Upper lobe of left lung (tissue), 4 donors: ENCODE measurements around the gene CST2.

Source experiments
- CTCF ChIP-seq, 6 experiments: fragments of 450-650 bp in 4 of 6; fragments of 200-600 bp in 2 of 6; sonication (generic) in 2 of 6; IDR thresholded peaks; one replicate each; pipeline ENCODE4 v1.5.1; 2016 to 2019; ENCODE audit warnings: antibody characterized with exemption in 6 of 6
- EP300 ChIP-seq, 4 donors: sonication (generic); formaldehyde crosslinking; IDR thresholded peaks; one replicate each; pipeline ENCODE4 v1.5.1; 2017; ENCODE audit warnings: antibody characterized with exemption in 4 of 4, control low read depth in 2 of 4
- POLR2A ChIP-seq, 4 donors: fragments of 450-650 bp; IDR thresholded peaks; one replicate each; pipeline ENCODE4 v1.5.1; 2016 to 2017; ENCODE audit warnings: antibody characterized with exemption in 4 of 4, mild to moderate bottlenecking in 2 of 4
- POLR2AphosphoS5 ChIP-seq, 2 donors: sonication (generic); formaldehyde crosslinking; IDR thresholded peaks; one replicate each; pipeline ENCODE4 v1.5.1; 2017; ENCODE audit warnings: antibody characterized with exemption in 2 of 2

DNA sequence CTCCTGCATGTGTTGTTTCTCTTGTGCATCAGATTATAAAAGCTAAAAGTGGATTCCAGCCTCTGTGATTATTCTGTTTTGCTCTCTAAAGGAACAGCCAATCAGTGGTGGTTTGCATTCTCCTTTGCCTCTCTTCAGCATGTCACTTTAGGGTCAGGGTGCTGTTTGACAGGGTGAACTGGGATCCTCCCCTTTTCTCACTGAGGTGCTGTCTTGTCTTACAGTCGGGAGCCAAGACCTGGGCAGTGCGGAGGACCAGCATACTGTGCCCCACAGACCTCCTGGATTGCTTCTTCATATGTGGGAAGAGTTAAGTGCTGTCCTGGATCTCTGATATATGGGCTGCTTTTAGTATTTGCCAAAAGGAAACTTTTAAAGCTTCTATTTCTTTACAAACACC, 15.2 kb upstream of the CST2 start:
- TF ChIP-seq CTCF (IDR thresholded peaks at IDR 0.05) (no peak), POLR2A (IDR thresholded peaks at IDR 0.05) (no peak), EP300 (IDR thresholded peaks at IDR 0.05) (no peak), POLR2AphosphoS5 (IDR thresholded peaks at IDR 0.05) (no peak)
